ENCODE results near the gene CCDC57.
"Not testable (repeated sequence)": the region's sequence is repeated elsewhere in the genome, so short reads cannot be mapped to it uniquely, and the experiment has no call there.

CCDC57 gene

GRCh38 chr17:82175951-82176350, 36.7 kb downstream of the CCDC57 start:
- no peak for DNase-seq (ENCODE audit: low spot score)

GRCh38 chr17:82175201-82175600, 37.4 kb downstream of the CCDC57 start:
- DNase-seq (ENCODE audit: low spot score): no peak

- DNase-seq (ENCODE audit: low spot score): not testable (repeated sequence)
Observed at GRCh38 chr17:82174042-82174857, 38.4 kb downstream of the CCDC57 start.

- no peak for DNase-seq (ENCODE audit: low spot score)
Observed at GRCh38 chr17:82173351-82174041, 39.1 kb downstream of the CCDC57 start.

- DNase-seq (ENCODE audit: low spot score): no peak
Observed at GRCh38 chr17:82172486-82173160, 40.0 kb downstream of the CCDC57 start.

- no peak for DNase-seq (ENCODE audit: low spot score)
Observed at GRCh38 chr17:82171750-82172375, 40.8 kb downstream of the CCDC57 start.

- no peak for DNase-seq (ENCODE audit: low spot score)
Observed at GRCh38 chr17:82170412-82170961, 42.2 kb downstream of the CCDC57 start.

GRCh38 chr17:82168568-82168967, 44.1 kb downstream of the CCDC57 start:
- no peak for DNase-seq (ENCODE audit: low spot score)

- no peak for DNase-seq (ENCODE audit: low spot score)
Observed at GRCh38 chr17:82167028-82167427, 45.6 kb downstream of the CCDC57 start.

GRCh38 chr17:82164853-82165252, 47.8 kb downstream of the CCDC57 start:
- no peak for DNase-seq (ENCODE audit: low spot score)

GRCh38 chr17:82161216-82161615, 51.4 kb downstream of the CCDC57 start:
- DNase-seq (ENCODE audit: low spot score): no peak

- no peak for DNase-seq (ENCODE audit: low spot score)
Observed at GRCh38 chr17:82160075-82160474, 52.6 kb downstream of the CCDC57 start.

GRCh38 chr17:82158825-82159224, 53.8 kb downstream of the CCDC57 start:
- DNase-seq (ENCODE audit: low spot score): no peak

- DNase-seq (ENCODE audit: low spot score): no peak
Observed at GRCh38 chr17:82157046-82158035, 55.3 kb downstream of the CCDC57 start.

- no peak for DNase-seq (ENCODE audit: low spot score)
Observed at GRCh38 chr17:82156284-82156925, 56.2 kb downstream of the CCDC57 start.

- DNase-seq (ENCODE audit: low spot score): no peak
Observed at GRCh38 chr17:82155606-82156005, 57.0 kb downstream of the CCDC57 start.

- DNase-seq (ENCODE audit: low spot score): no peak
Observed at GRCh38 chr17:82154881-82155331, 57.7 kb downstream of the CCDC57 start.

- peak; percentile 95 for DNase-seq (ENCODE audit: low spot score)
Observed at GRCh38 chr17:82153745-82154375, 58.8 kb downstream of the CCDC57 start.

GRCh38 chr17:82153295-82153691, 59.3 kb downstream of the CCDC57 start:
- no peak for DNase-seq (ENCODE audit: low spot score)

All from ecto neural progenitor cell (in vitro differentiated cells).